ENCODE results near the gene CHST9.
"Not testable (repeated sequence)": the region's sequence is repeated elsewhere in the genome, so short reads cannot be mapped to it uniquely, and the experiment has no call there.

GRCh38 chr18:27231671-27232070 is 46.6 kb upstream of the CHST9 start:
- TF ChIP-seq CTCF, POLR2A (IDR thresholded peaks at IDR 0.05): not testable (repeated sequence)

Data from adrenal gland (tissue), 5 donors.